IMR-90 (cell line): ENCODE results near the gene TINCR.

ENCODE experiments used
- BHLHE40 ChIP-seq: fragments of 150-350 bp; IDR thresholded peaks from 2 replicates; pipeline ENCODE4 v1.6.1; 2016; ENCODE audit warnings: mild to moderate bottlenecking, low read depth, low read length
- CEBPB ChIP-seq: IDR thresholded peaks from 2 replicates; pipeline ENCODE4 v1.6.1; 2012; ENCODE audit warnings: low read depth, low read length, improper control_type of control experiment
- CHD1 ChIP-seq: IDR thresholded peaks from 2 replicates; pipeline ENCODE4 v1.6.1; 2012; ENCODE audit warnings: low read depth, low read length, improper control_type of control experiment
- MAFK ChIP-seq: IDR thresholded peaks from 2 replicates; pipeline ENCODE4 v1.6.1; 2012; ENCODE audit warnings: low read depth, low read length, improper control_type of control experiment
- MAZ ChIP-seq: IDR thresholded peaks from 2 replicates; pipeline ENCODE4 v1.6.1; 2012; ENCODE audit warnings: low read depth, mild to moderate bottlenecking, low read length, improper control_type of control experiment, moderate library complexity, borderline replicate concordance
- POLR2A ChIP-seq: IDR thresholded peaks from 2 replicates; pipeline ENCODE4 v1.6.1; 2012; ENCODE audit warnings: mild to moderate bottlenecking, low read depth, low read length
- RAD21 ChIP-seq: IDR thresholded peaks from 2 replicates; pipeline ENCODE4 v1.6.1; 2012; ENCODE audit warnings: low read length, improper control_type of control experiment
- RFX5 ChIP-seq: IDR thresholded peaks from 2 replicates; pipeline ENCODE4 v1.8.0; 2012; ENCODE audit warnings: low read depth, mild to moderate bottlenecking, low read length, moderate library complexity
- SMC3 ChIP-seq: fragments of 150-350 bp; IDR thresholded peaks from 2 replicates; pipeline ENCODE4 v1.6.1; 2016; ENCODE audit warnings: low read depth, mild to moderate bottlenecking, antibody characterized with exemption, low read length, moderate library complexity
- TF ChIP-seq, protein P1 (sequence below): conservative IDR thresholded peaks from 2 replicates; pipeline ENCODE4 v1.5.1; 2012; ENCODE audit warnings: mild to moderate bottlenecking, low read depth, low read length, improper control_type of control experiment
- TF ChIP-seq, protein P2 (sequence below): fragments of 150-350 bp; IDR thresholded peaks from 2 replicates; pipeline ENCODE4 v1.6.1; 2016; ENCODE audit warnings: low read depth, mild to moderate bottlenecking, low read length, moderate library complexity, borderline replicate concordance
- TF ChIP-seq, protein P3 (sequence below): fragments of 150-350 bp; IDR thresholded peaks from 2 replicates; pipeline ENCODE4 v1.6.1; 2017; ENCODE audit warnings: mild to moderate bottlenecking, antibody characterized with exemption, low read length, low read depth

DNA sequence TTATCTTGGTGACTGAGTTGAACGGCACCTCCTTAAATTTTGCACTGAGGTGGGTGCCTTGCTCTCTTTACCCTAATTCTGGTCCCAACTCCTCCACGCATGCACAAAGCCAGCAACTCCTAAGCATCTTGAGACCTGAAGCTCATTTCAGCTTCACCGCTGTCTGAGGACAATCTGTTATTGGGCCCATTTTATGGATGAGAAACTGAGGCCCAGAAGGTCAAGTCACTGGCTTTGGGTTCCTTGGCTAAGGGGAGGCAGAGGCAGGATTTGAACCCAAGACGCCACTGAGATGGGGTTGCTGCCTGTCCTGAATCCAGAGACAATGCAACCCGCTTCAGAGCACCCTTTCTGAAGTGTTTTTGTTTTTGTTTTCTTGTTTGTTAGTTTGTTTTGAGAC is 22.7 kb downstream of the TINCR start:
- TF ChIP-seq, protein P1, sequence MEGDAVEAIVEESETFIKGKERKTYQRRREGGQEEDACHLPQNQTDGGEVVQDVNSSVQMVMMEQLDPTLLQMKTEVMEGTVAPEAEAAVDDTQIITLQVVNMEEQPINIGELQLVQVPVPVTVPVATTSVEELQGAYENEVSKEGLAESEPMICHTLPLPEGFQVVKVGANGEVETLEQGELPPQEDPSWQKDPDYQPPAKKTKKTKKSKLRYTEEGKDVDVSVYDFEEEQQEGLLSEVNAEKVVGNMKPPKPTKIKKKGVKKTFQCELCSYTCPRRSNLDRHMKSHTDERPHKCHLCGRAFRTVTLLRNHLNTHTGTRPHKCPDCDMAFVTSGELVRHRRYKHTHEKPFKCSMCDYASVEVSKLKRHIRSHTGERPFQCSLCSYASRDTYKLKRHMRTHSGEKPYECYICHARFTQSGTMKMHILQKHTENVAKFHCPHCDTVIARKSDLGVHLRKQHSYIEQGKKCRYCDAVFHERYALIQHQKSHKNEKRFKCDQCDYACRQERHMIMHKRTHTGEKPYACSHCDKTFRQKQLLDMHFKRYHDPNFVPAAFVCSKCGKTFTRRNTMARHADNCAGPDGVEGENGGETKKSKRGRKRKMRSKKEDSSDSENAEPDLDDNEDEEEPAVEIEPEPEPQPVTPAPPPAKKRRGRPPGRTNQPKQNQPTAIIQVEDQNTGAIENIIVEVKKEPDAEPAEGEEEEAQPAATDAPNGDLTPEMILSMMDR: no peak
- no peak for TF ChIP-seq POLR2A
- TF ChIP-seq MAZ: no peak
- no peak for TF ChIP-seq RFX5
- no peak for TF ChIP-seq SMC3
- TF ChIP-seq, protein P2, sequence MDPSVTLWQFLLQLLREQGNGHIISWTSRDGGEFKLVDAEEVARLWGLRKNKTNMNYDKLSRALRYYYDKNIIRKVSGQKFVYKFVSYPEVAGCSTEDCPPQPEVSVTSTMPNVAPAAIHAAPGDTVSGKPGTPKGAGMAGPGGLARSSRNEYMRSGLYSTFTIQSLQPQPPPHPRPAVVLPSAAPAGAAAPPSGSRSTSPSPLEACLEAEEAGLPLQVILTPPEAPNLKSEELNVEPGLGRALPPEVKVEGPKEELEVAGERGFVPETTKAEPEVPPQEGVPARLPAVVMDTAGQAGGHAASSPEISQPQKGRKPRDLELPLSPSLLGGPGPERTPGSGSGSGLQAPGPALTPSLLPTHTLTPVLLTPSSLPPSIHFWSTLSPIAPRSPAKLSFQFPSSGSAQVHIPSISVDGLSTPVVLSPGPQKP: no peak
- no peak for TF ChIP-seq CEBPB
- no peak for TF ChIP-seq BHLHE40
- TF ChIP-seq CHD1: no peak
- TF ChIP-seq RAD21: no peak
- TF ChIP-seq, protein P3, sequence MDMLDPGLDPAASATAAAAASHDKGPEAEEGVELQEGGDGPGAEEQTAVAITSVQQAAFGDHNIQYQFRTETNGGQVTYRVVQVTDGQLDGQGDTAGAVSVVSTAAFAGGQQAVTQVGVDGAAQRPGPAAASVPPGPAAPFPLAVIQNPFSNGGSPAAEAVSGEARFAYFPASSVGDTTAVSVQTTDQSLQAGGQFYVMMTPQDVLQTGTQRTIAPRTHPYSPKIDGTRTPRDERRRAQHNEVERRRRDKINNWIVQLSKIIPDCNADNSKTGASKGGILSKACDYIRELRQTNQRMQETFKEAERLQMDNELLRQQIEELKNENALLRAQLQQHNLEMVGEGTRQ: no peak
- TF ChIP-seq MAFK: no peak
